ENCODE data around the gene UBTD2.

UBTD2 gene

GRCh38 chr5:172311026-172311425 is 27.5 kb upstream of the UBTD2 start:
- in situ Hi-C loops (cut with HindIII; ENCODE audit: low pct_ligation_motif_present, low sequenced_read_pairs): no loop called here
- DNase-seq: no peak
- Histone ChIP-seq H3K4me3 (ENCODE audit: low read depth, low read length) (no peak overlapping the region), H3K36me3 (replicated peaks) (no peaks in the 10 kb centered on the region), H3K27ac (no peak overlapping the region), H3K27me3 (replicated peaks) (no peaks in the 10 kb centered on the region)
- TF ChIP-seq CTCF (IDR thresholded peaks at IDR 0.05; ENCODE audit: low read depth, low read length, missing control alignments): no peak

GRCh38 chr5:172305380-172305779 is 21.8 kb upstream of the UBTD2 start:
- Histone ChIP-seq H3K27ac (no peak overlapping the region), H3K4me3 (ENCODE audit: low read depth, low read length) (no peak overlapping the region), H3K36me3 (replicated peaks) (no peaks in the 10 kb centered on the region), H3K27me3 (replicated peaks) (no peaks in the 10 kb centered on the region)
- in situ Hi-C loops (cut with HindIII; ENCODE audit: low pct_ligation_motif_present, low sequenced_read_pairs): no loop called here
- DNase-seq: no peak
- no peak for TF ChIP-seq CTCF (IDR thresholded peaks at IDR 0.05; ENCODE audit: low read depth, low read length, missing control alignments)

- in situ Hi-C loops (cut with HindIII; ENCODE audit: low pct_ligation_motif_present, low sequenced_read_pairs): no loop called here
These were observed 20.2 kb upstream of the UBTD2 start for GRCh38 chr5:172303572-172304335.

GRCh38 chr5:172303162-172303561 is 19.6 kb upstream of the UBTD2 start:
- Histone ChIP-seq H3K4me3 (ENCODE audit: low read depth, low read length) (no peak overlapping the region), H3K27me3 (replicated peaks) (no peaks in the 10 kb centered on the region), H3K36me3 (replicated peaks) (no peaks in the 10 kb centered on the region), H3K27ac (no peak overlapping the region)
- DNase-seq: no peak
- in situ Hi-C loops (cut with HindIII; ENCODE audit: low pct_ligation_motif_present, low sequenced_read_pairs): no loop called here
- TF ChIP-seq CTCF (IDR thresholded peaks at IDR 0.05; ENCODE audit: low read depth, low read length, missing control alignments): no peak

More at GRCh38 chr5:172303572-172304335, 20.2 kb upstream of the UBTD2 start:
- no peak overlapping the region for H3K4me3 ChIP-seq (ENCODE audit: low read depth, low read length)
- no peak for DNase-seq
- no peak overlapping the region for H3K27ac ChIP-seq
- no peaks in the 10 kb centered on the region for H3K27me3 ChIP-seq (replicated peaks)
- no peaks in the 10 kb centered on the region for H3K36me3 ChIP-seq (replicated peaks)
- no peak for TF ChIP-seq CTCF (IDR thresholded peaks at IDR 0.05; ENCODE audit: low read depth, low read length, missing control alignments)

- Histone ChIP-seq H3K4me3 (ENCODE audit: low read depth, low read length) (no peak overlapping the region), H3K36me3 (replicated peaks) (no peaks in the 10 kb centered on the region), H3K27me3 (replicated peaks) (no peaks in the 10 kb centered on the region), H3K27ac (no peak overlapping the region)
- in situ Hi-C loops (cut with HindIII; ENCODE audit: low pct_ligation_motif_present, low sequenced_read_pairs): no loop called here
- no peak for DNase-seq
- TF ChIP-seq CTCF (IDR thresholded peaks at IDR 0.05; ENCODE audit: low read depth, low read length, missing control alignments): no peak
These were observed 18.6 kb upstream of the UBTD2 start for GRCh38 chr5:172302047-172302710.
